Activated CD8-positive, alpha-beta memory T cell treated with anti-CD3 and anti-CD28 coated beads, Interleukin-2, amount 50 U/mL, for 48 hours (primary cell): ENCODE data around the gene CACFD1.
"Not testable (repeated sequence)": the region's sequence is repeated elsewhere in the genome, so short reads cannot be mapped to it uniquely, and the experiment has no call there.

ENCODE experiments used
- DNase-seq: peaks from one replicate; pipeline ENCODE4 v3.0.0-alpha.2; 2020

The CACFD1 gene

DNA sequence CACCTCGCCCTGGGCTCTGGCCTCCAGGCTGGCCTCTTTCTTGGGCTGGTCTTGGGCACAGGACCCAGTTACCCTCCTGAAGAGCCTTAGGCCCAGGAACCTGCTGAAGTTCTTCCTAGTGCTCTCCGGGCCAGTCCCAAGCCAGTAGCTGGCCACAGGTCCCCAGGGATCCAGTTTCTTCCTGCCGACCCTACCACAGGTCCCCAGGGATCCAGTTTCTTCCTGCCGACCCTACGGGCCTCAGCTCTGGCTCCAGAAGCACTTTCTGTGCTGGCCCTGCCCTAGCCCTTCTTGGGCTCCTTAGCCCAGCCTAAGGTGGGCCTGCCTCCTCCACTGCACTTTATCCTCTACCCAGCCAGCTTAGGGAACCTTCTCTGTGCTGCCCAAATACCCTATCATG, 18.2 kb upstream of the CACFD1 start:
- DNase-seq, result no peak

DNA sequence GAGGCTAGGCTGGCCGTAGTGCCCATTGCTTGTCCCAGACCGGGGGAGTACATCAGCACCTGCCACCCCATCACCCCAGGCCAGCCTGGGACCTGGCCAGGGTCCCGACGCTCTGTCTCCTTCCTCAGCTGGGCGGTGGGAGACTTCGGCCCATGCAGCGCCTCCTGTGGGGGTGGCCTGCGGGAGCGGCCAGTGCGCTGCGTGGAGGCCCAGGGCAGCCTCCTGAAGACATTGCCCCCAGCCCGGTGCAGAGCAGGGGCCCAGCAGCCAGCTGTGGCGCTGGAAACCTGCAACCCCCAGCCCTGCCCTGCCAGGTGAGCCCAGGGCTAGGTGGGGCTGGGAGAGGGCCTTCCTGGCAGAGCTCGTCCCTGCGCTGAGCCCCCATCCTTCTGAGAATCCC, 16.5 kb upstream of the CACFD1 start:
- no peak for DNase-seq

GRCh38 chr9:133443982-133444381, 15.8 kb upstream of the CACFD1 start:
- no peak for DNase-seq

DNA sequence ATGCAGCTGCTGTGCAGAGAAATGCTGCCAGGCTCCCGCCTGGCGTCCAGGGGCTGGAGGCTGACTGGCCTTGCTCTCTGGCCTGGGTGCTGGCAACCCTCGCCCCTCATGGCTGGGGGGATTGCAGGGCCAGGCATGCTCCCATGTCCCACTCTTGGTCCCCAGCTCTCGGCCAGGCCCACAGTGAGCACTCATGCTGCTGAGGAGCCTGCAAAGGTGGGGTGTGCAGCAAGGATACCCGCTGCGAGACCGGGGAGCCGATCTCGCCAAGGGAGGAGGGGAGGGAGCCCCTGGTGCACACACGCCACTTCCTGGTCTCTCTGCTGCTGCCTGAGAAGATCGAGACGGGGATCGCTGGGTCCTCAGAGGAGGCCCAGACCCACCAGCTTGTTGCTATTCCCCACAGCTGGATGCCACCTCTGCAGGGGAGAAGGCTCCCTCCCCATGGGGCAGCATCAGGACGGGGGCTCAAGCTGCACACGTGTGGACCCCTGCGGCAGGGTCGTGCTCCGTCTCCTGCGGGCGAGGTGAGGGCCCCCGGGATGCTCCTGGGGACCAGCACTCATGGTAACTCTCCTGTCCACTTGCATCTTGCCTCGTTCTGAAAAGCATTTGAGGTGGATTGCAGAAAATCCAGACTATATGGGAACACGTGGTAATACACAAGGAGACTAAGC, 14.3 kb upstream of the CACFD1 start:
- no peak for DNase-seq

DNA sequence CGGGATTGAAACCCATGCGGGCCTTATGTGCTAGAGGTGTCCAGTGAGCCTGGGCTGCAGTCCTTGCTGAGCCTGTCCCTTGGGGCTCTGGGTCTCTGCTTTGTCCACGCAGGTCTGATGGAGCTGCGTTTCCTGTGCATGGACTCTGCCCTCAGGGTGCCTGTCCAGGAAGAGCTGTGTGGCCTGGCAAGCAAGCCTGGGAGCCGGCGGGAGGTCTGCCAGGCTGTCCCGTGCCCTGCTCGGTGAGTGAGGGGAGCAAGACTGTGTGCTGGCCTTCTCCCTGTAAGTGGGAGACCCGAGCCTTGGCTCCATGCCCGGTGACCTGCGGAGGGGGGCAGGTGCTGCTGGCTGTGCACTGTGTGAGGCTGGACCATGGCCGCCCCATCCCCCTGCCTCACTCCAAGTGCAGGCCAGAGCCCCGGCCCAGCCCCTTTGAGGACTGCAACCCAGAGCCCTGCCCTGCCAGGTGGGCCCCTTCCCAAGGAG, 11.2 kb upstream of the CACFD1 start:
- DNase-seq, result no peak

GRCh38 chr9:133449760-133450159, 10.0 kb upstream of the CACFD1 start:
- no peak for DNase-seq

GRCh38 chr9:133451865-133452264, 7.9 kb upstream of the CACFD1 start:
- DNase-seq, result not testable (repeated sequence)

DNA sequence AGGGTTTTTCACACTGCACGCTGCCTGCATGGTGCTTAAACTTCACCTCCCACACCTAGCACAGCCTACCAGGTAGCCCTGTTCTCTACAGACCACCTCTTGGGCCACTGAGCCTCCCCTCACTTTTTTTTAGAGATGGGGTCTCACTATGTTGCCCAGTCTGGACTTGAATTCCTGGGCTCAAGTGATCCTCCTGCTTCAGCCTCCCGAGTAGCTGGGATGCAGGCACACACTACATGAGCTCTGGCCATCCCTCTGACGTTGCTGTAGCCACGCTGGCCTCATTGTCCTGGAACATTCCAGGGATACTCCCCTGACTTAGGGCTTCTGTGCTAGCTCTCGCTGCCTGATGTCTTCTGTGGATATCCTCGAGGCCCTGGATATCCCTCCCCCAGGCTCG, 7.2 kb upstream of the CACFD1 start:
- no peak for DNase-seq

DNA sequence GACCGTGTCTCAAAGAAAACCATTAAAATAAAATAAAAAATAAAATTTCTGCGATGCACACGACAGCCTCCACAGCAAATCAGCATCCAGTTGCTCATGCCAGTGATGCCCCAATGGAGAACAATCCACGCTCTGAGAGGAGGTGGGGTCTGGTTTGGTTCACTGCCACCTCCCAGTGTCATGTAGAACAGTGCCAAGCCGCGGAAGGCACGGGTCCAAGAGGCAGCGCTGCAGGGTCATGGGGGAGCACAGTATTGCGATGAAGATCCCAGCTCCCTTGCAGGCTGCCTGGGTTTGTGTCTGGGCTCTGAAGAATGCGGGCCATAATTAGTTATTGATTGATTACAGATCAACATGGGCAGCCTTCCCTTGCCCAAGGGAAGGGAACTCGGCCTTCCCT, 6.1 kb upstream of the CACFD1 start:
- DNase-seq, result no peak

GRCh38 chr9:133454325-133454724, 5.5 kb upstream of the CACFD1 start:
- no peak for DNase-seq

DNA sequence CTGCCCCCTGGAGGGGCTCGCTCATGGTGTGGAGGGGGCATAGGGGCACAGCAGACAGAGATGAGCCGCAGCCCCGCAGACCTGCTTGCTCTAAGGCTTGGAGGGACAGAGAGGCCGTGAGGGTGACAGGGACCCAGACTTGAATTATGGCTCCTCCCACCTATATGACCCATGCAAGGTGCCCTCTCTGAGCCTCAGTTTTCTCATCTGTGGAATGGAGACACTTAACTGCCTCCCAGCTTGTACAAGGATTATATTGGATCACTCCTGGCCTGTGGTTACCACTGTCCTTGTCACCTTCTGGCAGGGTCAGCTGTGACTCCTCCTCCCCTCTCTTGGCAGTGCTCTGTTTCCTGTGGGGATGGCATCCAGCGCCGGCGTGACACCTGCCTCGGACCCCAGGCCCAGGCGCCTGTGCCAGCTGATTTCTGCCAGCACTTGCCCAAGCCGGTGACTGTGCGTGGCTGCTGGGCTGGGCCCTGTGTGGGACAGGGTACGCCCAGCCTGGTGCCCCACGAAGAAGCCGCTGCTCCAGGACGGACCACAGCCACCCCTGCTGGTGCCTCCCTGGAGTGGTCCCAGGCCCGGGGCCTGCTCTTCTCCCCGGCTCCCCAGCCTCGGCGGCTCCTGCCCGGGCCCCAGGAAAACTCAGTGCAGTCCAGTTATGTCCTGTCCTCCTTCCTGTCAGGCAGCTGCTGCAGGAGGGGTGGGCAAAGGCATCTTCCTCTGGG, 4.7 kb upstream of the CACFD1 start:
- no peak for DNase-seq

DNA sequence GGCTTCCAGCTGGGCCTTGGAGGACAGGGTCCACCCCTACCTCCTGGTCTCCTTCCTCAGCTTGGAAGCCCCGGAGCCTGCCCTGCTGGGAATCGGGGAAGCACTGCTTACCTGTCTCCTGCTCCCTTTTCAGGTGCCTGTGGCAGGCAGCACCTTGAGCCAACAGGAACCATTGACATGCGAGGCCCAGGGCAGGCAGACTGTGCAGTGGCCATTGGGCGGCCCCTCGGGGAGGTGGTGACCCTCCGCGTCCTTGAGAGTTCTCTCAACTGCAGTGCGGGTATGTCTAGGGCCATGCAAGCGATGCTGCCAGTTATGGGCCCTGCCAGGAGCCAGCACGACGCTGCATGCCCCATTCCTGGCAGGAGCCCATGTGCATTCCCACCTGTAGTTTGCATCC, 3.8 kb upstream of the CACFD1 start:
- DNase-seq, result no peak

DNA sequence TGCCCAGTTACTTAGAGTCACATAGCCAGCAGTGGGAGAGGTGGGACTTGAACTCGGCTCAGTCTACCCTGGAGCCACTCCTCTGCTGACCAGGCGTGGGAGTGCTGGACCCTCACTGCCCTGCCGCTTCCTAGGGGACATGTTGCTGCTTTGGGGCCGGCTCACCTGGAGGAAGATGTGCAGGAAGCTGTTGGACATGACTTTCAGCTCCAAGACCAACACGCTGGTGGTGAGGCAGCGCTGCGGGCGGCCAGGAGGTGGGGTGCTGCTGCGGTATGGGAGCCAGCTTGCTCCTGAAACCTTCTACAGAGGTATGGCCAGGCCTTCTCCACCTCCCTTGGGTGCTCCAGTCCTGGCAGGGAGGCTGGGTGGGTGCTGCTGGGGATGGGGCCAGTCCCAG, 3.4 kb upstream of the CACFD1 start:
- no peak for DNase-seq

GRCh38 chr9:133457233-133457632, 2.5 kb upstream of the CACFD1 start:
- no peak for DNase-seq

DNA sequence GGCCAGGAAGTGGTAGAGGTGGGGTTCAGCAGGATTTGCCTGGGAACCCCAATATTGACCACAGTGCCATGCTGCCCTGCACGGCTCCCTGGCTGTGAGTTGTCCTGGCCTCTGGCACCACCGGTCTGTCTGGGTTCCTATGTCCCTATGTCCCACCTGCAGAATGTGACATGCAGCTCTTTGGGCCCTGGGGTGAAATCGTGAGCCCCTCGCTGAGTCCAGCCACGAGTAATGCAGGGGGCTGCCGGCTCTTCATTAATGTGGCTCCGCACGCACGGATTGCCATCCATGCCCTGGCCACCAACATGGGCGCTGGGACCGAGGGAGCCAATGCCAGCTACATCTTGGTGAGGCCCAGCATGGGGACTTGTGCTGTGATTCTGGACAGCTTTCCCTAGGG, 2.0 kb upstream of the CACFD1 start:
- DNase-seq, result no peak

GRCh38 chr9:133458643-133459312, 1.0 kb upstream of the CACFD1 start:
- no peak for DNase-seq

DNA sequence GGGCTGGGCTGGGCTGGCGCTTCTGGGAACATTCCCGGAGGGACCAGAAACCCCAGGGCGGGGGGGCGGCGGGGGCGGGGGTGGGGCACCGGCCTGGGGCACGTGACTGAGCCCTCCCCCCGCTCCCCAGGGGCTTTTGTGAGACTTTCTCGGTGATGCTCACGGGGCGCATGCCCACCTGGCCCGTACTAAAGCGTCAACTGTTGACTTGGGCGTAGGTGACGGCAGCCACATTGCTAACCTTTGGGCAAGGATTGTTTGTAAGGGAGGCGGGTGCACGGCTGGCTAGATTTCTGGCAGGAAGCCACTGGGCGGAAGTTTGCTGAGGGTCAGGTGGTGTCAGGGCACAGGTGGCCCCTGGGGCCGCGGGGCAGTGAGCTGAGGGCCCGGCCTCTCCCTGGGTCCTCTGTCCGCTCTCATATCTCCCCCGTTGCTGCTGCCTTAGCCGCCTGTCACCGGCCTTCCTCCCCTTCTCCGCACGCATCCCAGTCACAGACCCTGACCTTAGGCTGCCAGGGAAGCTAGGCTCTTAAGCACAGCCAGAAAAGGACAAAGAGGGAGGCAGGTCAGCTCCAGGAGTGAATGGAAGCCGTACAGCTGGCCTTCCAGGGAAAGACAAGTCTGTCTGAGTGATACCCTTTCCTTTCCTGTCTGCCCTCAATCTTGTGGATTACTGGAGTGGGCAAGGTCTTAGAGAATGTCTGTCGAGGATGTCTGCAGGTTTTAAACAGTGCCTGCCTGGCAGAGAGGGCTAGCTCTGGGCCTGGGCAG, 812 bp downstream of the CACFD1 start:
- DNase-seq, result no peak

GRCh38 chr9:133461975-133462374, 2.2 kb downstream of the CACFD1 start:
- DNase-seq, result no peak

GRCh38 chr9:133463234-133463863, 3.6 kb downstream of the CACFD1 start:
- no peak for DNase-seq

DNA sequence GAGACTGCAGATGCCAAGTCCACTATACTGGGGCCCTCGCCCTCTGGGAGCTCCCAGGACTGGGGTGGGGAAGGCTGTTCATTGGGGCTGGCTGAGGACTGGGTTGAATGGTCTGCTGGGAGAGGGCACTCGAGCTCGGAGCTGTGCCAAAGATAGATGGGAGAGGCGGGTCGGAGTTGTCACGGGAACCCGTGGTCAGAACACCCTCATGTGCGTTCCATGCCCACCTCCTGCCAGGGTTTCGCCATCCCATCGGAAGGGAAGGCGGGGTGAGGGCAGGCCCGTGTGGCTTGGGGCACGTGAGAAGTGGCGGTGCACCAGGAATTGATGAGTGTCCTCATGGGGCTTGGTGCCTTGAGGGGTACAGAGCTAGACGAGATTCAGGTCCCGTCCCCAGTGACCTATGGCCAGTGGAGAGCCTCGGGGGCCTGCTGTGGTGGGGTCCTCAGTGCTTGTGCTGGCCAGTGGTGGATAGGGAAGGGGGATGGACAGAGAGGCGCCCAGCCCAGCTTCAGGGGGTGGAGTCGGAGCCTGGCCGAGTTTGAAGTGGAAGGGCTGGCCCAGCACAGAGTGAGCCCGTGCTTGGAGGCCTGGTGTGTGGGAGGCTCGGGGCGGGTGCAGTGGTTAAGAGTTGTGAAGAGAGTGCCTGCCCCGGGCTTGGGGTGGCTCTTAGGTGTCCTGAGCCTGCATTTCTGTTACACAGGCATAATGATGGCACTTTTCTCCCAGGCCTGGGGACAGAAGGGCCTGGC, 4.3 kb downstream of the CACFD1 start:
- no peak for DNase-seq

DNA sequence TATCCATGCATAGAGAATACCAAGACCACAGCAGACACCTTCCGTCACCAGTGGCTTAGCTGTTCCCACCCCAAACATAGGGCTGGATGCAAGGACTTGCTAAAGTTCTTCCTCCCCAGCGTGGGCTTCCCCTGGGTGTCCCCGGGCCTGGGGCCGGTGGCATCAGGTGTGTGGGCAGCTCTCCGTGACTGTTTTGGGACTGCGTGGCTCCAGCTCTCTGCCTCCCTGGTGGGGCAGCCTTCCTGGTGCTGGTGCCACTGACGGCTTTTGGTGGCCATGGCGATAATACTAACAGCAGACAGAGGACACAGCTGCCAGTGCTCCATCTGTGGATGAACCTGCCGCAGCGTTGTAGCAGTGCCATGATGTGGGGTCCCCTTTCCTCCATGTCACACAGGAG, 4.9 kb downstream of the CACFD1 start:
- no peak for DNase-seq

DNA sequence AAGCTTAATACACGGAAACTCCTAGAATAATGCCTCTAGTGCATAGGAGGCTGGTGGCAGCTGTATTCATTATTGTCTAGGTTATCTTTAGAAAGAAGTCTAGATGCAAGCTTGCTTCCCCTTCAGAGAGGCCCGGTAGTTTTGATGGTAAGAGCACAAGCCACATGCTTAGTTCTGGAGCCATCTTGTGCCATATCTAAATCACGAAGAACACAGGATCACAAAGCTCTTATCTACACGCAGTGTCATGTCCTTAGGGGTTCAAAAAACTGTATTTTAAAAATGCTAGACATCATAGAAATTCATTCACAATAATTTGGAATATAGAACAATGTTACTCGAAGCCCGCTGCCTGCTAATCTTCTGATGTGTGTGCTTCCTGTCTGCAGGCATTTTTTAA, 6.2 kb downstream of the CACFD1 start:
- DNase-seq, result no peak
